ENCODE measurements around the gene RNF43. TPM values are rescaled to one million over a fixed set of nuclear protein-coding genes. Genes with fewer than 3 reads are reported as not detected.

The RNF43 gene
- total RNA-seq, 1 donor from 2014 or later: 20.5 TPM

GRCh38 chr17:58385359-58385899 lies 31.9 kb downstream of the RNF43 start:
- intact Hi-C loops (cut with micrococcal nuclease): no loop called here

GRCh38 chr17:58384897-58385296 lies 32.4 kb downstream of the RNF43 start:
- no peak for DNase-seq (ENCODE audit: low spot score)
- H3K27ac Mint-ChIP-seq: peak overlapping the region; percentile 34
- no peaks in the 10 kb centered on the region for H3K27me3 Mint-ChIP-seq (ENCODE audit: low read depth)
- peaks cover 34% of the 10 kb centered on the region for H3K36me3 Mint-ChIP-seq (ENCODE audit: low read depth)
- H3K4me3 Mint-ChIP-seq (ENCODE audit: low read depth): no peak overlapping the region
- intact Hi-C loops (cut with micrococcal nuclease): no loop called here
- peaks cover 74% of the 10 kb centered on the region for H3K4me1 Mint-ChIP-seq (ENCODE audit: low read depth)
- no peaks in the 10 kb centered on the region for H3K9me3 Mint-ChIP-seq

More at GRCh38 chr17:58385359-58385899, 31.9 kb downstream of the RNF43 start:
- Mint-ChIP-seq H3K27ac (peak overlapping the region; percentile 34), H3K4me3 (ENCODE audit: low read depth) (no peak overlapping the region), H3K4me1 (ENCODE audit: low read depth) (peaks cover 74% of the 10 kb centered on the region), H3K27me3 (ENCODE audit: low read depth) (no peaks in the 10 kb centered on the region), H3K9me3 (no peaks in the 10 kb centered on the region), H3K36me3 (ENCODE audit: low read depth) (peaks cover 36% of the 10 kb centered on the region)
- no peak for DNase-seq (ENCODE audit: low spot score)

GRCh38 chr17:58383892-58384462 lies 33.4 kb downstream of the RNF43 start:
- H3K27me3 Mint-ChIP-seq (ENCODE audit: low read depth): no peaks in the 10 kb centered on the region
- H3K27ac Mint-ChIP-seq: peak overlapping the region; percentile 54
- peaks cover 75% of the 10 kb centered on the region for H3K4me1 Mint-ChIP-seq (ENCODE audit: low read depth)
- no peak for DNase-seq (ENCODE audit: low spot score)
- H3K36me3 Mint-ChIP-seq (ENCODE audit: low read depth): peaks cover 34% of the 10 kb centered on the region
- H3K4me3 Mint-ChIP-seq (ENCODE audit: low read depth): no peak overlapping the region
- intact Hi-C loops (cut with micrococcal nuclease): loop anchor here (2.0 kb wide), 2 partner anchors 31 to 55 kb away; partner anchors contain the start of genes SUPT4H1 and TSPOAP1
- no peaks in the 10 kb centered on the region for H3K9me3 Mint-ChIP-seq

- DNase-seq (ENCODE audit: low spot score): no peak
- Mint-ChIP-seq H3K4me1 (ENCODE audit: low read depth) (peaks cover 71% of the 10 kb centered on the region), H3K4me3 (ENCODE audit: low read depth) (no peak overlapping the region), H3K27ac (peak overlapping the region; percentile 66), H3K36me3 (ENCODE audit: low read depth) (peaks cover 23% of the 10 kb centered on the region), H3K27me3 (ENCODE audit: low read depth) (no peaks in the 10 kb centered on the region), H3K9me3 (no peaks in the 10 kb centered on the region)
- intact Hi-C loops (cut with micrococcal nuclease): loop anchor here (1.0 to 2.0 kb wide), 3 partner anchors 30 to 54 kb away; partner anchors contain the start of genes SUPT4H1 and TSPOAP1
Observed at GRCh38 chr17:58382872-58383242, 34.5 kb downstream of the RNF43 start.

- H3K4me1 Mint-ChIP-seq (ENCODE audit: low read depth): peaks cover 71% of the 10 kb centered on the region
- no peaks in the 10 kb centered on the region for H3K9me3 Mint-ChIP-seq
- H3K27me3 Mint-ChIP-seq (ENCODE audit: low read depth): no peaks in the 10 kb centered on the region
- H3K36me3 Mint-ChIP-seq (ENCODE audit: low read depth): peaks cover 18% of the 10 kb centered on the region
- peak; percentile 22 for DNase-seq (ENCODE audit: low spot score)
- peak overlapping the region; percentile 66 for H3K27ac Mint-ChIP-seq
- intact Hi-C loops (cut with micrococcal nuclease): loop anchor here (1.0 to 2.0 kb wide), 3 partner anchors 29 to 53 kb away; partner anchors contain the start of genes SUPT4H1 and TSPOAP1
- peak overlapping the region; percentile 9 for H3K4me3 Mint-ChIP-seq (ENCODE audit: low read depth)
Observed at GRCh38 chr17:58382108-58382871, 35.0 kb downstream of the RNF43 start.

- intact Hi-C loops (cut with micrococcal nuclease): loop anchor here (1.0 to 2.0 kb wide), 3 partner anchors 29 to 53 kb away; partner anchors contain the start of genes SUPT4H1 and TSPOAP1
- Mint-ChIP-seq H3K4me3 (ENCODE audit: low read depth) (peak overlapping the region; percentile 9), H3K4me1 (ENCODE audit: low read depth) (peaks cover 71% of the 10 kb centered on the region), H3K27me3 (ENCODE audit: low read depth) (no peaks in the 10 kb centered on the region), H3K9me3 (no peaks in the 10 kb centered on the region), H3K36me3 (ENCODE audit: low read depth) (peaks cover 16% of the 10 kb centered on the region), H3K27ac (peak overlapping the region; percentile 66)
- DNase-seq (ENCODE audit: low spot score): no peak
Observed at GRCh38 chr17:58381124-58382035, 36.0 kb downstream of the RNF43 start.

GRCh38 chr17:58380207-58381123 lies 36.9 kb downstream of the RNF43 start:
- no peak overlapping the region for H3K27ac Mint-ChIP-seq
- peaks cover 68% of the 10 kb centered on the region for H3K4me1 Mint-ChIP-seq (ENCODE audit: low read depth)

GRCh38 chr17:58379511-58379824 lies 37.9 kb downstream of the RNF43 start:
- no peaks in the 10 kb centered on the region for H3K27me3 Mint-ChIP-seq (ENCODE audit: low read depth)
- H3K4me1 Mint-ChIP-seq (ENCODE audit: low read depth): peaks cover 60% of the 10 kb centered on the region
- intact Hi-C loops (cut with micrococcal nuclease): no loop called here
- H3K4me3 Mint-ChIP-seq (ENCODE audit: low read depth): peak overlapping the region; percentile 27
- no peak for DNase-seq (ENCODE audit: low spot score)
- H3K27ac Mint-ChIP-seq: peak overlapping the region; percentile 69
- no peaks in the 10 kb centered on the region for H3K9me3 Mint-ChIP-seq
- H3K36me3 Mint-ChIP-seq (ENCODE audit: low read depth): peaks cover 13% of the 10 kb centered on the region

More at GRCh38 chr17:58380207-58381123, 36.9 kb downstream of the RNF43 start:
- DNase-seq (ENCODE audit: low spot score): no peak
- no peaks in the 10 kb centered on the region for H3K27me3 Mint-ChIP-seq (ENCODE audit: low read depth)
- intact Hi-C loops (cut with micrococcal nuclease): no loop called here
- no peaks in the 10 kb centered on the region for H3K9me3 Mint-ChIP-seq
- peaks cover 13% of the 10 kb centered on the region for H3K36me3 Mint-ChIP-seq (ENCODE audit: low read depth)
- H3K4me3 Mint-ChIP-seq (ENCODE audit: low read depth): no peak overlapping the region

- peaks cover 13% of the 10 kb centered on the region for H3K36me3 Mint-ChIP-seq (ENCODE audit: low read depth)
- H3K27me3 Mint-ChIP-seq (ENCODE audit: low read depth): no peaks in the 10 kb centered on the region
- H3K4me1 Mint-ChIP-seq (ENCODE audit: low read depth): peaks cover 56% of the 10 kb centered on the region
- H3K27ac Mint-ChIP-seq: peak overlapping the region; percentile 69
- intact Hi-C loops (cut with micrococcal nuclease): no loop called here
- no peak for DNase-seq (ENCODE audit: low spot score)
- H3K9me3 Mint-ChIP-seq: no peaks in the 10 kb centered on the region
- peak overlapping the region; percentile 27 for H3K4me3 Mint-ChIP-seq (ENCODE audit: low read depth)
Observed at GRCh38 chr17:58378733-58379510, 38.4 kb downstream of the RNF43 start.

GRCh38 chr17:58377661-58378060 lies 39.7 kb downstream of the RNF43 start:
- no peak for DNase-seq (ENCODE audit: low spot score)
- peaks cover 48% of the 10 kb centered on the region for H3K4me1 Mint-ChIP-seq (ENCODE audit: low read depth)
- no peak overlapping the region for H3K4me3 Mint-ChIP-seq (ENCODE audit: low read depth)
- H3K9me3 Mint-ChIP-seq: no peaks in the 10 kb centered on the region
- intact Hi-C loops (cut with micrococcal nuclease): no loop called here
- H3K27me3 Mint-ChIP-seq (ENCODE audit: low read depth): no peaks in the 10 kb centered on the region
- no peak overlapping the region for H3K27ac Mint-ChIP-seq
- H3K36me3 Mint-ChIP-seq (ENCODE audit: low read depth): peaks cover 13% of the 10 kb centered on the region

- Mint-ChIP-seq H3K27me3 (ENCODE audit: low read depth) (no peaks in the 10 kb centered on the region), H3K4me1 (ENCODE audit: low read depth) (peaks cover 43% of the 10 kb centered on the region), H3K36me3 (ENCODE audit: low read depth) (peaks cover 12% of the 10 kb centered on the region), H3K27ac (no peak overlapping the region), H3K9me3 (no peaks in the 10 kb centered on the region), H3K4me3 (ENCODE audit: low read depth) (no peak overlapping the region)
- intact Hi-C loops (cut with micrococcal nuclease): no loop called here
- no peak for DNase-seq (ENCODE audit: low spot score)
Observed at GRCh38 chr17:58377093-58377601, 40.2 kb downstream of the RNF43 start.
